Activated CD8-positive, alpha-beta memory T cell treated with anti-CD3 and anti-CD28 coated beads for 24 hours (primary cell): ENCODE results near the gene APBA3.

ENCODE experiments used
- DNase-seq: peaks from one replicate; pipeline ENCODE4 v3.0.0-alpha.2; 2020

APBA3 gene

GRCh38 chr19:3745363-3746045 lies 16.0 kb downstream of the APBA3 start:
- DNase-seq = no peak

- DNase-seq = no peak
These were observed 18.0 kb downstream of the APBA3 start for GRCh38 chr19:3743486-3743885.

- no peak for DNase-seq
These were observed 21.1 kb downstream of the APBA3 start for GRCh38 chr19:3740431-3740830.

- DNase-seq = no peak
These were observed 22.8 kb downstream of the APBA3 start for GRCh38 chr19:3738477-3739220.

- DNase-seq = no peak
These were observed 23.8 kb downstream of the APBA3 start for GRCh38 chr19:3737487-3738205.

- DNase-seq = no peak
These were observed 25.3 kb downstream of the APBA3 start for GRCh38 chr19:3736106-3736724.

GRCh38 chr19:3734310-3734600 lies 27.2 kb downstream of the APBA3 start:
- no peak for DNase-seq

- no peak for DNase-seq
These were observed 27.8 kb downstream of the APBA3 start for GRCh38 chr19:3733549-3734309.

- no peak for DNase-seq
These were observed 29.4 kb downstream of the APBA3 start for GRCh38 chr19:3732108-3732507.

- no peak for DNase-seq
These were observed 31.0 kb downstream of the APBA3 start for GRCh38 chr19:3730457-3730958.

- DNase-seq = no peak
These were observed 35.7 kb downstream of the APBA3 start for GRCh38 chr19:3725640-3726310.

GRCh38 chr19:3725121-3725520 lies 36.4 kb downstream of the APBA3 start:
- DNase-seq = no peak

GRCh38 chr19:3723883-3724282 lies 37.6 kb downstream of the APBA3 start:
- no peak for DNase-seq

GRCh38 chr19:3723110-3723488 lies 38.4 kb downstream of the APBA3 start:
- DNase-seq = no peak

GRCh38 chr19:3722443-3723109 lies 38.9 kb downstream of the APBA3 start:
- no peak for DNase-seq

- DNase-seq = no peak
These were observed 39.5 kb downstream of the APBA3 start for GRCh38 chr19:3721887-3722442.

- DNase-seq = peak; percentile 97
These were observed 40.2 kb downstream of the APBA3 start for GRCh38 chr19:3721131-3721886.

- no peak for DNase-seq
These were observed 41.1 kb downstream of the APBA3 start for GRCh38 chr19:3720349-3720917.

- no peak for DNase-seq
These were observed 41.6 kb downstream of the APBA3 start for GRCh38 chr19:3719868-3720267.

- DNase-seq = no peak
These were observed 45.3 kb downstream of the APBA3 start for GRCh38 chr19:3716147-3716668.
